ENCODE results near the gene B3GALT2.
"Not testable (repeated sequence)": the region's sequence is repeated elsewhere in the genome, so short reads cannot be mapped to it uniquely, and the experiment has no call there.

Gene B3GALT2

GRCh38 chr1:193185901-193186731 lies at the start of gene B3GALT2:
Gene B3GALT2 (minus strand): TSS chr1:193186613. CDS start chr1:193181562, 5,051 bp downstream.
- no peak for DNase-seq

- no peak for DNase-seq
These were observed 48.1 kb upstream of the B3GALT2 start for GRCh38 chr1:193234530-193234929.

- not testable (repeated sequence) for DNase-seq
These were observed 44.7 kb upstream of the B3GALT2 start for GRCh38 chr1:193231146-193231545.

- DNase-seq = no peak
These were observed 42.7 kb upstream of the B3GALT2 start for GRCh38 chr1:193229136-193229535.

GRCh38 chr1:193222056-193222615 lies 35.7 kb upstream of the B3GALT2 start:
- DNase-seq = no peak

- DNase-seq = no peak
These were observed 35.2 kb upstream of the B3GALT2 start for GRCh38 chr1:193221651-193222050.

- no peak for DNase-seq
These were observed 33.0 kb upstream of the B3GALT2 start for GRCh38 chr1:193219391-193219790.

- DNase-seq = no peak
These were observed 30.5 kb upstream of the B3GALT2 start for GRCh38 chr1:193216920-193217319.

GRCh38 chr1:193213998-193214397 lies 27.6 kb upstream of the B3GALT2 start:
- DNase-seq = no peak

GRCh38 chr1:193212637-193213036 lies 26.2 kb upstream of the B3GALT2 start:
- no peak for DNase-seq

GRCh38 chr1:193211539-193211938 lies 25.1 kb upstream of the B3GALT2 start:
- DNase-seq = no peak

- no peak for DNase-seq
These were observed 24.6 kb upstream of the B3GALT2 start for GRCh38 chr1:193210996-193211395.

GRCh38 chr1:193201021-193201420 lies 14.6 kb upstream of the B3GALT2 start:
- DNase-seq = no peak

- DNase-seq = no peak
These were observed 13.5 kb upstream of the B3GALT2 start for GRCh38 chr1:193199940-193200339.

GRCh38 chr1:193192586-193192985 lies 6.2 kb upstream of the B3GALT2 start:
- DNase-seq = no peak

- no peak for DNase-seq
These were observed 3.8 kb upstream of the B3GALT2 start for GRCh38 chr1:193190096-193190744.

- DNase-seq = no peak
These were observed 3.2 kb upstream of the B3GALT2 start for GRCh38 chr1:193189442-193190095.

- not testable (repeated sequence) for DNase-seq
These were observed 2.5 kb upstream of the B3GALT2 start for GRCh38 chr1:193188915-193189314.

GRCh38 chr1:193187114-193187513 lies 701 bp upstream of the B3GALT2 start:
- DNase-seq = no peak

GRCh38 chr1:193185211-193185610 lies 1.2 kb downstream of the B3GALT2 start:
- DNase-seq = no peak

GRCh38 chr1:193184776-193185175 lies 1.6 kb downstream of the B3GALT2 start:
- no peak for DNase-seq

GRCh38 chr1:193183019-193183627 lies 3.3 kb downstream of the B3GALT2 start:
- peak; percentile 55 for DNase-seq

- no peak for DNase-seq
These were observed 4.4 kb downstream of the B3GALT2 start for GRCh38 chr1:193181985-193182384.

Data from DMS79 treated with DMSO at 0.1 percent for 48 hours (cell line).